ENCODE data around the gene LINGO1. TPM values are rescaled to one million over a fixed set of nuclear protein-coding genes. Genes with fewer than 3 reads are reported as not detected.

LINGO1 gene
- total and polyA plus RNA-seq, 2 of the 8 experiments (the other 6 are each of a cell fraction or from before 2014, with no cell fraction given): 57.1 to 114 TPM

GRCh38 chr15:77672135-77672534 lies 39.4 kb upstream of the LINGO1 start:
- Histone ChIP-seq H3K9me3 (ENCODE audit: insufficient read depth in 2 of 2, low read depth in 1 of 2, low read length in 1 of 2) (no peaks in the 10 kb centered on the region), H3K9ac (replicated peaks in 1 of 4; ENCODE audit: extremely low read depth in 1 of 4, low read depth in 3 of 4, low read length in 3 of 4) (no peak overlapping the region), H3K4me2 (ENCODE audit: insufficient read depth in 1 of 2, low read depth in 2 of 2, low read length in 2 of 2) (no peak overlapping the region), H4K20me1 (replicated peaks in 1 of 2; ENCODE audit: control insufficient read depth in 1 of 2, insufficient read depth in 2 of 2, low read length in 2 of 2) (no peaks in the 10 kb centered on the region), H3K79me1 (ENCODE audit: low read depth, low read length) (no peaks in the 10 kb centered on the region), H3K27me3 (replicated peaks in 1 of 4; ENCODE audit: control insufficient read depth in 3 of 4, extremely low read depth in 1 of 4, insufficient read depth in 3 of 4, low read length in 3 of 4) (no peaks in the 10 kb centered on the region), H2BK15ac (ENCODE audit: low read length) (no peak overlapping the region), H2AK5ac (ENCODE audit: low read depth, low read length) (no peak overlapping the region), H2BK5ac (ENCODE audit: low read depth, low read length) (no peak overlapping the region), H2BK120ac (replicated peaks; ENCODE audit: low read depth, low read length) (no peak overlapping the region), H3K23ac (ENCODE audit: insufficient read length) (no peak overlapping the region), H3K79me2 (ENCODE audit: control insufficient read depth in 1 of 2, insufficient read depth in 2 of 2, low read length in 2 of 2) (no peaks in the 10 kb centered on the region), H2AFZ (ENCODE audit: low read length) (no peak overlapping the region), H3K23me2 (ENCODE audit: low read depth, low read length) (no peaks in the 10 kb centered on the region), H4K5ac (ENCODE audit: insufficient read length, low read depth, low read length) (no peak overlapping the region), H2BK12ac (ENCODE audit: low read depth, low read length) (no peak overlapping the region), H3K14ac (ENCODE audit: insufficient read length) (no peak overlapping the region), H3K4me3 (ENCODE audit: extremely low read depth in 1 of 4, insufficient read depth in 2 of 4, low read depth in 3 of 4, low read length in 4 of 4) (no peak overlapping the region), H3K27ac (ENCODE audit: low read depth, low read length) (no peak overlapping the region), H3K4ac (replicated peaks; ENCODE audit: insufficient read length, low read depth, low read length) (no peak overlapping the region), H3K18ac (ENCODE audit: extremely low read depth, low read length) (no peak overlapping the region), H3K4me1 (replicated peaks in 1 of 4; ENCODE audit: control insufficient read depth in 3 of 4, insufficient read depth in 4 of 4, low read length in 3 of 4) (peaks cover 0 to 3% (median 0%) of the 10 kb centered on the region in 4 experiments; a peak in 3 of 7 replicates), H4K91ac (replicated peaks; ENCODE audit: insufficient read length, low read length) (no peak overlapping the region), H3K56ac (replicated peaks; ENCODE audit: insufficient read length, low read depth, low read length) (no peak overlapping the region), H3K36me3 (ENCODE audit: control insufficient read depth in 2 of 4, insufficient read depth in 4 of 4, low read length in 3 of 4) (no peaks in the 10 kb centered on the region), H4K8ac (ENCODE audit: extremely low read depth, insufficient read depth, low read length) (no peak overlapping the region), H2BK20ac (ENCODE audit: low read length) (no peak overlapping the region)
- CTCF ChIA-PET (ENCODE audit: partially characterized antibody): interaction anchor here (0.7 to 2.7 kb wide), 20 partner anchors 8 to 230 kb away, joined by 3 to 20 read pairs (median 4); partner anchors contain the start of gene LINGO1
- 81% methylated on average over 3 of the region's 7 CpGs; no CpG with 5 or more reads in 1 of the 2 experiments for WGBS, 2 experiments (ENCODE audit: extremely low coverage in 1 of 2, insufficient coverage in 1 of 2, insufficient read length in 1 of 2, insufficient replicate concordance in 2 of 2, low coverage in 1 of 2, low lambda C conversion rate in 2 of 2, missing lambda C conversion rate in 1 of 2)
- no peak for FAIRE-seq
- DNase-seq (ENCODE audit: low read depth in 1 of 2, low spot score in 2 of 2): no peak
- POLR2A ChIA-PET (ENCODE audit: partially characterized antibody): interaction anchor here (0.8 to 1.0 kb wide), 2 partner anchors 11 to 15 kb away, joined by 3 read pairs; no protein-coding TSS in a partner anchor
- TF ChIP-seq SUZ12 (IDR thresholded peaks at IDR 0.05; ENCODE audit: low read length) (no peak), CTCF (IDR thresholded peaks at IDR 0.05; ENCODE audit: control extremely low read depth in 1 of 3, insufficient read depth in 1 of 3, low read depth in 1 of 3, low read length in 3 of 3) (0 out of 4 replicates have a peak, but pooled peaks of 1 of the 3 experiments have one; percentile 4), RAD21 (IDR thresholded peaks at IDR 0.05 in 1 of 2, conservative IDR thresholded peaks at IDR 0.05 in 1 of 2; ENCODE audit: low read depth in 2 of 2, low read length in 2 of 2) (peak in 1 of 2 experiments; percentile 32; a peak in 3 of 4 replicates)
- TF ChIP-seq, protein P1, sequence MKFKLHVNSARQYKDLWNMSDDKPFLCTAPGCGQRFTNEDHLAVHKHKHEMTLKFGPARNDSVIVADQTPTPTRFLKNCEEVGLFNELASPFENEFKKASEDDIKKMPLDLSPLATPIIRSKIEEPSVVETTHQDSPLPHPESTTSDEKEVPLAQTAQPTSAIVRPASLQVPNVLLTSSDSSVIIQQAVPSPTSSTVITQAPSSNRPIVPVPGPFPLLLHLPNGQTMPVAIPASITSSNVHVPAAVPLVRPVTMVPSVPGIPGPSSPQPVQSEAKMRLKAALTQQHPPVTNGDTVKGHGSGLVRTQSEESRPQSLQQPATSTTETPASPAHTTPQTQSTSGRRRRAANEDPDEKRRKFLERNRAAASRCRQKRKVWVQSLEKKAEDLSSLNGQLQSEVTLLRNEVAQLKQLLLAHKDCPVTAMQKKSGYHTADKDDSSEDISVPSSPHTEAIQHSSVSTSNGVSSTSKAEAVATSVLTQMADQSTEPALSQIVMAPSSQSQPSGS (IDR thresholded peaks at IDR 0.05; ENCODE audit: low read length): no peak

All from H1 (cell line).